Smooth muscle cell (in vitro differentiated cells): ENCODE data around the gene KDELR3. TPM values are rescaled to one million over a fixed set of nuclear protein-coding genes. Genes with fewer than 3 reads are reported as not detected.

ENCODE experiments used
- DNase-seq: peaks from one replicate; lab custom pipeline; 2025; ENCODE audit not compliant: unreplicated experiment; lab: John Stamatoyannopoulos, UW
- H2AFZ ChIP-seq: fragments of 200-600 bp; sonication (generic); 2 replicates; pipeline ENCODE4 v1.6.0; 2016; ENCODE audit warnings: antibody characterized with exemption, low read depth, mild to moderate bottlenecking
- H3F3A ChIP-seq: fragments of 200-600 bp; sonication (generic); 2 replicates; pipeline ENCODE4 v1.6.0; 2017; ENCODE audit warnings: antibody characterized with exemption, low read depth
- H3K27ac ChIP-seq: fragments of 200-600 bp; sonication (generic); 2 replicates; pipeline ENCODE4 v1.5.1; 2016; ENCODE audit warnings: low read depth, mild to moderate bottlenecking
- H3K27me3 ChIP-seq: fragments of 200-600 bp; sonication (generic); 2 replicates; pipeline ENCODE4 v1.6.1; 2016; ENCODE audit warnings: low read depth, mild to moderate bottlenecking
- H3K36me3 ChIP-seq: fragments of 200-600 bp; sonication (generic); 2 replicates; pipeline ENCODE4 v1.5.1; 2016; ENCODE audit warnings: low read depth
- H3K4me1 ChIP-seq: fragments of 200-600 bp; sonication (generic); 2 replicates; pipeline ENCODE4 v1.5.1; 2016; ENCODE audit warnings: low read depth
- H3K4me2 ChIP-seq: fragments of 200-600 bp; sonication (generic); 2 replicates; pipeline ENCODE4 v1.6.0; 2016; ENCODE audit warnings: mild to moderate bottlenecking
- H3K4me3 ChIP-seq: fragments of 200-600 bp; sonication (generic); 2 replicates; pipeline ENCODE4 v1.5.1; 2016; ENCODE audit warnings: mild to moderate bottlenecking
- H3K79me2 ChIP-seq: fragments of 200-600 bp; sonication (generic); 2 replicates; pipeline ENCODE4 v1.6.0; 2016; ENCODE audit warnings: low read depth, mild to moderate bottlenecking
- H3K9ac ChIP-seq: fragments of 200-600 bp; sonication (generic); 2 replicates; pipeline ENCODE4 v1.6.0; 2016; ENCODE audit warnings: low read depth
- H3K9me3 ChIP-seq: fragments of 200-600 bp; sonication (generic); replicated peaks from 2 replicates; pipeline ENCODE4 v1.5.1; 2016; ENCODE audit warnings: low read depth
- H4K20me1 ChIP-seq: fragments of 200-600 bp; sonication (generic); 2 replicates; pipeline ENCODE4 v1.6.0; 2016; ENCODE audit warnings: low read depth
- WGBS: methylation state at CpG from one replicate; pipeline ENCODE4 v1.1.7; 2016; ENCODE audit warnings: low lambda C conversion rate; 5-methylcytosine and 5-hydroxymethylcytosine counted together
- polyA plus RNA-seq: library from polyadenylated mRNA; unstranded; fragments of >200 nt; fragmentation: Nextera tagmentation; extraction: Ambion mirVana; gene quantifications from 2 replicates; pipeline ENCODE4 v1.2.1, GENCODE V29; 2016
- total RNA-seq: library from RNA; depleted of rRNA; stranded (reverse); fragments of >200 nt; gene quantifications from 2 replicates; pipeline ENCODE4 v1.2.3, GENCODE V29; 2014
- TF ChIP-seq, protein P1 (sequence below): fragments of 200-600 bp; sonication (generic); IDR thresholded peaks from 2 replicates; pipeline ENCODE4 v1.5.1; 2017; ENCODE audit warnings: borderline replicate concordance, mild to moderate bottlenecking, antibody characterized with exemption; ENCODE audit not compliant: insufficient read depth, poor library complexity, severe bottlenecking

KDELR3 gene
- 163 and 207 TPM in 2 replicates for total RNA-seq
- 198 and 252 TPM in 2 replicates for polyA plus RNA-seq

DNA sequence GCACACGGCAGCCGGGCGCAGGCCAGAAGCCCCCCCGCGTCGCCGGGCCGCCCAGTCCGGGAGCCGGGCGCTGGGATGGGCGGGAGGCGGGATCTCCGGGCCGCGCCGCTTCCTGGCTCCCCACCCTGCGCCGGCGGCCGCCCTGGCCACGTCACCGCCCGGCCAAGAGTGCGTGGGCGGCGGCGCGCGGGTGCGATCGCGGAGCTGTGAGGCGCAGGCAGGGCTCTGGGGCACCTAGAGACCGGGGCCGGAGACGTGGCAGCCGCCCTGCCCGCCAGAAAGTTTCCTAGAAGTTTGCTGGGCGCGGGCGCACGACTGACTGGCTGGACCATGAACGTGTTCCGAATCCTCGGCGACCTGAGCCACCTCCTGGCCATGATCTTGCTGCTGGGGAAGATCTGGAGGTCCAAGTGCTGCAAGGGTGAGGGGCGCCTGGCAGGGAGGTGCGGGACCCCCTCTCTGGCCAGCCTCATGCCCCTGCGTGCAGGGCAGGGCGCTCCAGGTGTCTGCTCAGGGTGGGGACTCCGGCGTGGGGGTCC lies at the start of gene KDELR3:
KDELR3 (plus strand) TSS at position 193 of the 539 bp plus-strand sequence; CDS start at position 331, 138 bp downstream.
- peak within 1 kb of the TSS; percentile 91 for H3K4me3 ChIP-seq
- no peaks in the 10 kb centered on the region for H3K36me3 ChIP-seq
- peak within 1 kb of the TSS; percentile 72 for H2AFZ ChIP-seq
- H3K9me3 ChIP-seq = no peaks in the 10 kb centered on the region
- peak within 1 kb of the TSS; percentile 98 for H3K9ac ChIP-seq
- TF ChIP-seq, protein P1, sequence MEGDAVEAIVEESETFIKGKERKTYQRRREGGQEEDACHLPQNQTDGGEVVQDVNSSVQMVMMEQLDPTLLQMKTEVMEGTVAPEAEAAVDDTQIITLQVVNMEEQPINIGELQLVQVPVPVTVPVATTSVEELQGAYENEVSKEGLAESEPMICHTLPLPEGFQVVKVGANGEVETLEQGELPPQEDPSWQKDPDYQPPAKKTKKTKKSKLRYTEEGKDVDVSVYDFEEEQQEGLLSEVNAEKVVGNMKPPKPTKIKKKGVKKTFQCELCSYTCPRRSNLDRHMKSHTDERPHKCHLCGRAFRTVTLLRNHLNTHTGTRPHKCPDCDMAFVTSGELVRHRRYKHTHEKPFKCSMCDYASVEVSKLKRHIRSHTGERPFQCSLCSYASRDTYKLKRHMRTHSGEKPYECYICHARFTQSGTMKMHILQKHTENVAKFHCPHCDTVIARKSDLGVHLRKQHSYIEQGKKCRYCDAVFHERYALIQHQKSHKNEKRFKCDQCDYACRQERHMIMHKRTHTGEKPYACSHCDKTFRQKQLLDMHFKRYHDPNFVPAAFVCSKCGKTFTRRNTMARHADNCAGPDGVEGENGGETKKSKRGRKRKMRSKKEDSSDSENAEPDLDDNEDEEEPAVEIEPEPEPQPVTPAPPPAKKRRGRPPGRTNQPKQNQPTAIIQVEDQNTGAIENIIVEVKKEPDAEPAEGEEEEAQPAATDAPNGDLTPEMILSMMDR = no peak
- peak within 1 kb of the TSS; percentile 100 for H3K4me2 ChIP-seq
- H3K79me2 ChIP-seq = peaks cover 50% of the 10 kb centered on the region
- H3K27me3 ChIP-seq = no peaks in the 10 kb centered on the region
- WGBS = 2% methylated on average over 34 of the region's 53 CpGs
- H3K4me1 ChIP-seq = peaks cover 19% of the 10 kb centered on the region
- H3K27ac ChIP-seq = peak within 1 kb of the TSS; percentile 88
- H4K20me1 ChIP-seq = peaks cover 29% of the 10 kb centered on the region
- peaks cover 9% of the 10 kb centered on the region for H3F3A ChIP-seq
- DNase-seq = peak; percentile 37

DNA sequence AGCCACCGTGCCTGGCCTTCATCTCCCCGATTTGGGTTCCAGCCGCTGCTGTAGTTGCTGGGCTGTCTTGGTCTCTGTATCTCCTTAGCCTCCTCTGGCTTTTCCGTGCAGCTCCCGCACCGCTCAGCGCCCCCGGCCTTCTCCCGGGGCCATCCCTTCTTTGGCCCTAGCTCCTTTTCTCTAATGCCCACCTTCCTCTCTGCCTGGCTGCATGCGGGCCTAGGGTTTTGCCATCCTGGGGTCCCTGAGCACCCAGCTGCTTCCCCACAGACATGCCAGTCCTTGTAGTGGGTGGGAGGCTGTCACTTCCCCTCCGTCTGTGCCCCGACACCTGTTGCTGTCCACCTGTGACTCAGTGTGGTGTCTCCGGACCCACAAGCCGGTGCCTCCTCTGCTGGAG lies 49.3 kb upstream of the KDELR3 start:
- DNase-seq = no peak
- TF ChIP-seq, protein P1 = no peak
- no peaks in the 10 kb centered on the region for H3K36me3 ChIP-seq
- no peak overlapping the region for H2AFZ ChIP-seq
- H3K4me3 ChIP-seq = no peak overlapping the region
- H3K27me3 ChIP-seq = no peaks in the 10 kb centered on the region
- no peaks in the 10 kb centered on the region for H3F3A ChIP-seq
- no peak overlapping the region for H3K4me2 ChIP-seq
- no peak overlapping the region for H3K27ac ChIP-seq
- 95% methylated on average over 14 of the region's 14 CpGs for WGBS
- no peaks in the 10 kb centered on the region for H3K4me1 ChIP-seq
- H3K79me2 ChIP-seq = no peaks in the 10 kb centered on the region
- H3K9me3 ChIP-seq = no peaks in the 10 kb centered on the region
- H4K20me1 ChIP-seq = no peaks in the 10 kb centered on the region
- H3K9ac ChIP-seq = no peak overlapping the region

GRCh38 chr22:38419121-38419857 lies 48.6 kb upstream of the KDELR3 start:
- H3K4me3 ChIP-seq = no peak overlapping the region
- no peaks in the 10 kb centered on the region for H3K79me2 ChIP-seq
- TF ChIP-seq, protein P1 = no peak
- no peaks in the 10 kb centered on the region for H3K27me3 ChIP-seq
- no peaks in the 10 kb centered on the region for H3F3A ChIP-seq
- H3K27ac ChIP-seq = no peak overlapping the region
- H3K4me1 ChIP-seq = no peaks in the 10 kb centered on the region
- H3K36me3 ChIP-seq = no peaks in the 10 kb centered on the region
- no peak overlapping the region for H2AFZ ChIP-seq
- no peak for DNase-seq
- WGBS = 92% methylated on average over 13 of the region's 14 CpGs
- H3K4me2 ChIP-seq = no peak overlapping the region
- H4K20me1 ChIP-seq = no peaks in the 10 kb centered on the region
- H3K9me3 ChIP-seq = no peaks in the 10 kb centered on the region
- H3K9ac ChIP-seq = no peak overlapping the region

GRCh38 chr22:38419858-38420160 lies 48.1 kb upstream of the KDELR3 start:
- Histone ChIP-seq H3K36me3 (no peaks in the 10 kb centered on the region), H3K9ac (no peak overlapping the region), H2AFZ (no peak overlapping the region), H3K4me3 (no peak overlapping the region), H3K4me2 (no peak overlapping the region), H4K20me1 (no peaks in the 10 kb centered on the region), H3K9me3 (no peaks in the 10 kb centered on the region), H3K27ac (no peak overlapping the region), H3K79me2 (no peaks in the 10 kb centered on the region), H3F3A (no peaks in the 10 kb centered on the region), H3K4me1 (no peaks in the 10 kb centered on the region), H3K27me3 (no peaks in the 10 kb centered on the region)
- 83% methylated on average over 8 of the region's 8 CpGs for WGBS
- no peak for DNase-seq
- TF ChIP-seq, protein P1 = no peak
